Testis (tissue), 2 donors: ENCODE data around the gene SP2.

Experiments
- POLR2A ChIP-seq: fragments of 450-650 bp; IDR thresholded peaks from one replicate; pipeline ENCODE4 v1.6.1; 2017; ENCODE audit warnings: antibody characterized with exemption, mild to moderate bottlenecking, moderate library complexity
- TF ChIP-seq, protein P1 (sequence below), 3 experiments: fragments of 450-650 bp in 2 of 3; fragments of 200-600 bp in 1 of 3; sonication (generic) in 1 of 3; IDR thresholded peaks; one replicate each; pipeline ENCODE4 v1.5.1; 2016 to 2019; ENCODE audit warnings: antibody characterized with exemption in 3 of 3, mild to moderate bottlenecking in 2 of 3, moderate library complexity in 1 of 3

GRCh38 chr17:47857551-47858455 is 38.2 kb upstream of the SP2 start:
- TF ChIP-seq, protein P1, sequence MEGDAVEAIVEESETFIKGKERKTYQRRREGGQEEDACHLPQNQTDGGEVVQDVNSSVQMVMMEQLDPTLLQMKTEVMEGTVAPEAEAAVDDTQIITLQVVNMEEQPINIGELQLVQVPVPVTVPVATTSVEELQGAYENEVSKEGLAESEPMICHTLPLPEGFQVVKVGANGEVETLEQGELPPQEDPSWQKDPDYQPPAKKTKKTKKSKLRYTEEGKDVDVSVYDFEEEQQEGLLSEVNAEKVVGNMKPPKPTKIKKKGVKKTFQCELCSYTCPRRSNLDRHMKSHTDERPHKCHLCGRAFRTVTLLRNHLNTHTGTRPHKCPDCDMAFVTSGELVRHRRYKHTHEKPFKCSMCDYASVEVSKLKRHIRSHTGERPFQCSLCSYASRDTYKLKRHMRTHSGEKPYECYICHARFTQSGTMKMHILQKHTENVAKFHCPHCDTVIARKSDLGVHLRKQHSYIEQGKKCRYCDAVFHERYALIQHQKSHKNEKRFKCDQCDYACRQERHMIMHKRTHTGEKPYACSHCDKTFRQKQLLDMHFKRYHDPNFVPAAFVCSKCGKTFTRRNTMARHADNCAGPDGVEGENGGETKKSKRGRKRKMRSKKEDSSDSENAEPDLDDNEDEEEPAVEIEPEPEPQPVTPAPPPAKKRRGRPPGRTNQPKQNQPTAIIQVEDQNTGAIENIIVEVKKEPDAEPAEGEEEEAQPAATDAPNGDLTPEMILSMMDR (IDR thresholded peaks at IDR 0.05) = no peak
- no peak for TF ChIP-seq POLR2A
